Tibial artery (tissue), 4 donors: ENCODE results near the gene SERTAD2.
A peak's percentile ranks its signal among the peaks of the same experiment; 100 is the strongest.

Experiments used
- DNase-seq, 2 donors: peaks; one replicate each; pipeline ENCODE4 v3.0.0-alpha.2; 2019
- H3K27ac ChIP-seq, 2 donors: fragments of 200-600 bp; sonication (generic) in 1 of 2; 1 replicate in 1 of 2; 2 replicates in 1 of 2; pipeline ENCODE4 v1.5.1; 2018 to 2019; ENCODE audit warnings: mild to moderate bottlenecking in 1 of 2
- H3K27me3 ChIP-seq, 2 donors: fragments of 200-600 bp; sonication (generic) in 1 of 2; one replicate each; pipeline versions ENCODE4 v1.5.1 to v1.6.0; 2016 to 2019
- H3K36me3 ChIP-seq, 3 donors: fragments of 200-600 bp; sonication (generic) in 2 of 3; one replicate each; pipeline ENCODE4 v1.5.1; 2016 to 2019; ENCODE audit warnings: mild to moderate bottlenecking in 2 of 3
- H3K4me1 ChIP-seq, 4 donors: fragments of 200-600 bp; sonication (generic) in 2 of 4; 1 replicate in 3 of 4; 2 replicates in 1 of 4; pipeline ENCODE4 v1.5.1; 2016 to 2019
- H3K4me3 ChIP-seq, 2 donors: fragments of 200-600 bp; sonication (generic) in 1 of 2; 1 replicate in 1 of 2; 2 replicates in 1 of 2; pipeline ENCODE4 v1.5.1; 2018 to 2019; ENCODE audit warnings: mild to moderate bottlenecking in 2 of 2
- H3K9me3 ChIP-seq, 3 donors: fragments of 200-600 bp; sonication (generic) in 1 of 3; one replicate each; pipeline ENCODE4 v1.5.1; 2016 to 2019
- CTCF ChIP-seq, 2 experiments: fragments of 200-600 bp in 1 of 2; fragments of 450-650 bp in 1 of 2; IDR thresholded peaks; one replicate each; pipeline ENCODE4 v1.5.1; 2017 to 2019; ENCODE audit warnings: antibody characterized with exemption in 2 of 2, mild to moderate bottlenecking in 1 of 2, moderate library complexity in 1 of 2
- intact Hi-C: fragments of 100-400 bp; cut with DNase I; formaldehyde crosslinking; loops from one replicate; pipeline ENCODE4 v1.15.0; 2023; ENCODE audit warnings: low total_unique reads

SERTAD2 gene

DNA sequence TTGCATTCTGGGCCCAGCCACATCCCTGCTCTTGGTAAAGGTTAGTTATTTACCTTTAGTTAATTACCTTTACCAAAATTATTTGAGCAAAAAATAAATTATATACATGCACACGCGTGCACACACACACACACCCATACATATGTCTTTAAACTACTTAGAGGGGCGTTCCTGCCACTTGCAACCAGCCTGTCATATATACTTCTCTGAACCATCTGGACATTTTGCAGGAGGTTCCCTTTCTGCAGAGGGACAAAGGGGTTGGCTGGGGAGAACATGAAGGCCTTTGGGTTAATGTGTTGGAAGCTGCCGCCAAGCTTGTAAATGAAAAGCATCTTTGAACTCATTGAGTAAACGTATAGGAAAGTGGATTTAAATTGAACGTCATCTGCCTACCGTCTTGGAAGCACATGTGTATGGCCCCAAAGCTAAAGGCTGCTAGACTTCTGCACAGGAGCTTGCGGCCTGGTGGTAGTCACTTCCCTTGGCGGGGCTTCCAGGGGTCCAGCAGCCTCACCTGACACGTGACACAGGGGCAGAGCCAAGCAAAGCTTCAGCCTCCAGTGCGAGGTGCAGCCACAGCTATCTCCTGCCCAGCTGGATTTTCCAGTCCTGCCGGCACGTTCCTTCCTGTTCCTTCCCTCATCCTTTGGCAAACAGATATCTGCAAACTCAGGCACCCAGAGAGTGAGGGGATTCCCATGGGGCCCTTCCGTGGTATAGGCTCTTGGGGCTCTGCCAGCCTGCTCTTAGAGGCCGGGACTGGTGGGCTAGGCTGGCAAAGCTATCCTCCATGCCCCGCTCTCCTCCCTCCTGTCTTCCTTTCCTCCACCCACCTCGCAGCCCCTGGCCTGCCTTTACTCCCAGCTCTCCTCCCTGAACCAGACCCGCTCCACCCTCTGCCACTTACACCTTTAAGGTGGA, 46.1 kb downstream of the SERTAD2 start:
- Histone ChIP-seq H3K9me3 (no peaks in the 10 kb centered on the region), H3K36me3 (no peaks in the 10 kb centered on the region), H3K4me1 (peaks cover 0 to 28% (median 15%) of the 10 kb centered on the region in 4 donors), H3K4me3 (no peak overlapping the region), H3K27ac (no peak overlapping the region), H3K27me3 (no peaks in the 10 kb centered on the region)
- no peak for DNase-seq
- no peak for TF ChIP-seq CTCF (IDR thresholded peaks at IDR 0.05)
- intact Hi-C loops = no loop called here

GRCh38 chr2:64606479-64607363, 47.0 kb downstream of the SERTAD2 start:
- no peaks in the 10 kb centered on the region for H3K36me3 ChIP-seq
- peak overlapping the region in 1 of 2 donors; percentile 23 for H3K27ac ChIP-seq
- no peaks in the 10 kb centered on the region for H3K9me3 ChIP-seq
- peak overlapping the region; percentile 17 to 29 for H3K4me3 ChIP-seq
- H3K4me1 ChIP-seq = peaks cover 0 to 28% (median 15%) of the 10 kb centered on the region in 4 donors
- peak; percentile 92 to 95 for DNase-seq
- intact Hi-C loops = no loop called here
- H3K27me3 ChIP-seq = no peaks in the 10 kb centered on the region
- no peak for TF ChIP-seq CTCF (IDR thresholded peaks at IDR 0.05)

GRCh38 chr2:64605991-64606478, 47.7 kb downstream of the SERTAD2 start:
- Histone ChIP-seq H3K36me3 (no peaks in the 10 kb centered on the region), H3K9me3 (no peaks in the 10 kb centered on the region), H3K27ac (no peak overlapping the region), H3K4me3 (no peak overlapping the region), H3K27me3 (no peaks in the 10 kb centered on the region), H3K4me1 (peaks cover 0 to 28% (median 15%) of the 10 kb centered on the region in 4 donors)
- TF ChIP-seq CTCF (IDR thresholded peaks at IDR 0.05) = no peak
- DNase-seq = no peak
- intact Hi-C loops = no loop called here

DNA sequence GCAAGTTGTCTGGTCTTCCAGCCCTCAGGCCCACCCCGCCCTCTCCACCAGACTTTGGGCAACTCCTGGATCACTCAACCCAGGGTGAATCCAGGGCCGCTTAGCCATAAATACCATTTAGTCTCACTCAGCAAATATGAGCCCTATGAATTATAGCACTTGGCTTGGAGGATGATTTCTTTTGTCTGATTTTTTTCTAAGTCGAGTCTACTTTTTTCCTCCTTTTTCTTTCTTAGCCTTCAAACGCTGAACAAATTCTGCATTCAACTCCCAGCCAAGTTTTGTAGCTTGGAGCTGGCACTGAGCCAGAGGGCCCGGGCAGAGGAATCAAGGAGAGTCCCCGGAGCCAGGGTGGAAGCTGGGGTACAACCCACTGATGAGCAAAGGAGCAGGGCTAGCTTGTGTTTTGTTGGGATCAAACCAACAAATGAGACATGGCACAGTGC, 48.7 kb downstream of the SERTAD2 start:
- Histone ChIP-seq H3K27ac (no peak overlapping the region), H3K9me3 (no peaks in the 10 kb centered on the region), H3K4me3 (no peak overlapping the region), H3K36me3 (no peaks in the 10 kb centered on the region), H3K27me3 (no peaks in the 10 kb centered on the region), H3K4me1 (peaks cover 0 to 28% (median 15%) of the 10 kb centered on the region in 4 donors)
- intact Hi-C loops = no loop called here
- no peak for DNase-seq
- TF ChIP-seq CTCF (IDR thresholded peaks at IDR 0.05) = no peak

- no peak overlapping the region for H3K4me3 ChIP-seq
- H3K27ac ChIP-seq = no peak overlapping the region
- H3K9me3 ChIP-seq = no peaks in the 10 kb centered on the region
- intact Hi-C loops = no loop called here
- peaks cover 0 to 28% (median 13%) of the 10 kb centered on the region in 4 donors for H3K4me1 ChIP-seq
- no peaks in the 10 kb centered on the region for H3K27me3 ChIP-seq
- DNase-seq = no peak
- no peaks in the 10 kb centered on the region for H3K36me3 ChIP-seq
- TF ChIP-seq CTCF (IDR thresholded peaks at IDR 0.05) = no peak
Measured at GRCh38 chr2:64604155-64604554, 49.6 kb downstream of the SERTAD2 start.
